GM12878 (cell line): Measurements from ENCODE around the gene CNTNAP2. TPM values are rescaled to one million over a fixed set of nuclear protein-coding genes. Genes with fewer than 3 reads are reported as not detected.

Source experiments
- ATAC-seq: fragments of 200-7000 bp; cut with Tn5 transposase; 3 replicates; pipeline ENCODE4 v1.9.1; 2020; ENCODE audit warnings: mild to moderate bottlenecking, moderate library complexity
- BruUV-seq: library from RNA; stranded (reverse); fragments of 400-500 nt; replicated peaks from 2 replicates; lab custom pipeline; 2021; lab: Mats Ljungman, UMichigan
- CTCF ChIA-PET: fragments of 300-600 bp; sonication (Branson Sonifier 250); formaldehyde crosslinking; extraction: SDS; loops from one replicate; lab custom pipeline; 2021; ENCODE audit warnings: inconsistent platforms; lab: Yijun Ruan, JAX
- POLR2A ChIA-PET: fragments of 350-600 bp; formaldehyde crosslinking; extraction: SDS; loops from one replicate; lab custom pipeline; 2021; ENCODE audit warnings: inconsistent platforms; lab: Charles Lee
- RAD21 ChIA-PET: fragments of 300-600 bp; sonication (Branson Sonifier 250); formaldehyde crosslinking; loops from one replicate; lab custom pipeline; 2023; ENCODE audit warnings: antibody characterized with exemption; ENCODE audit not compliant: unreplicated experiment; lab: Charles Lee
- SMC1A ChIA-PET: fragments of 300-600 bp; sonication (Branson Sonifier 250); formaldehyde crosslinking; loops from one replicate; lab custom pipeline; 2023; ENCODE audit not compliant: unreplicated experiment, uncharacterized antibody; lab: Charles Lee
- DNase-seq: peaks from one replicate; pipeline ENCODE4 v3.0.0-alpha.2; 2011; ENCODE audit warnings: low read depth, low spot score
- FAIRE-seq: peaks from 3 replicates; lab custom pipeline; 2011; peaks lifted over from hg19 to GRCh38; lab: Jason Lieb, UNC
- H2AFZ ChIP-seq: 2 replicates; pipeline ENCODE4 v1.6.0; 2011; ENCODE audit warnings: low read depth, low read length, control low read depth; ENCODE audit not compliant: control insufficient read depth
- H3K27ac ChIP-seq: 2 replicates; pipeline ENCODE4 v1.5.1; 2011; ENCODE audit warnings: control low read depth; ENCODE audit not compliant: control insufficient read depth, insufficient read depth
- H3K27me3 ChIP-seq, 2 experiments: replicated peaks in 1 of 2; 2 replicates each; pipeline versions ENCODE4 v1.6.0 to v1.6.1; 2011; ENCODE audit warnings: low read length in 1 of 2; ENCODE audit not compliant: control insufficient read depth in 2 of 2, insufficient read depth in 2 of 2
- H3K36me3 ChIP-seq, 2 experiments: 2 replicates each; pipeline ENCODE4 v1.5.1; 2011; ENCODE audit warnings: low read length in 1 of 2; ENCODE audit not compliant: control insufficient read depth in 2 of 2, insufficient read depth in 2 of 2
- H3K4me1 ChIP-seq: 2 replicates; pipeline ENCODE4 v1.6.1; 2011; ENCODE audit warnings: mild to moderate bottlenecking, low read length, moderate library complexity, mixed read lengths; ENCODE audit not compliant: control insufficient read depth, insufficient read depth
- H3K4me2 ChIP-seq: 2 replicates; pipeline ENCODE4 v1.6.0; 2011; ENCODE audit warnings: control low read depth; ENCODE audit not compliant: control insufficient read depth, insufficient read depth
- H3K4me3 ChIP-seq: fragments of 200-600 bp; sonication (generic); 2 replicates; pipeline ENCODE4 v1.5.1; 2016
- H3K79me2 ChIP-seq: 2 replicates; pipeline ENCODE4 v1.6.0; 2011; ENCODE audit warnings: low read length; ENCODE audit not compliant: control insufficient read depth, insufficient read depth
- H3K9ac ChIP-seq: 2 replicates; pipeline ENCODE4 v1.8.0; 2011; ENCODE audit warnings: low read length, control low read depth, mixed read lengths; ENCODE audit not compliant: control insufficient read depth, insufficient read depth
- H3K9me3 ChIP-seq: replicated peaks from 3 replicates; pipeline ENCODE4 v1.5.1; 2011; ENCODE audit warnings: mild to moderate bottlenecking, low read length; ENCODE audit not compliant: control insufficient read depth, insufficient read depth
- H4K20me1 ChIP-seq: 2 replicates; pipeline ENCODE4 v1.6.0; 2011; ENCODE audit not compliant: control insufficient read depth, insufficient read depth
- GABPA ChIP-seq: IDR thresholded peaks from 2 replicates; pipeline ENCODE4 v1.6.1; 2014; ENCODE audit warnings: antibody characterized with exemption, low read depth, mild to moderate bottlenecking, inconsistent platforms
- IKZF2 ChIP-seq, 2 experiments: fragments of 450-650 bp; IDR thresholded peaks; 2 replicates each; pipeline ENCODE4 v1.6.1; 2017; ENCODE audit warnings: mild to moderate bottlenecking in 2 of 2, moderate library complexity in 2 of 2
- MYB ChIP-seq: fragments of 150-350 bp; IDR thresholded peaks from 2 replicates; pipeline ENCODE4 v1.6.1; 2014; ENCODE audit warnings: mild to moderate bottlenecking, low read depth, low read length, borderline replicate concordance
- NR2C2 ChIP-seq: IDR thresholded peaks from 2 replicates; pipeline ENCODE4 v1.6.1; 2011; ENCODE audit warnings: borderline replicate concordance, low read depth; ENCODE audit not compliant: control insufficient read depth, insufficient read length
- RAD21 ChIP-seq: IDR thresholded peaks from 2 replicates; pipeline ENCODE4 v1.6.1; 2011; ENCODE audit warnings: mild to moderate bottlenecking, low read depth, low read length, moderate library complexity; ENCODE audit not compliant: insufficient read depth
- RB1 ChIP-seq: fragments of 450-650 bp; formaldehyde crosslinking; IDR thresholded peaks from 2 replicates; pipeline ENCODE4 v1.6.1; 2017; ENCODE audit warnings: mild to moderate bottlenecking, borderline replicate concordance
- SIX5 ChIP-seq: IDR thresholded peaks from 2 replicates; pipeline ENCODE4 v1.6.1; 2011; ENCODE audit warnings: mild to moderate bottlenecking, low read depth, low read length, moderate library complexity; ENCODE audit not compliant: severe bottlenecking
- TARDBP ChIP-seq: IDR thresholded peaks from 2 replicates; pipeline ENCODE4 v1.6.1; 2016; ENCODE audit warnings: borderline replicate concordance
- ZNF592 ChIP-seq: fragments of 450-650 bp; IDR thresholded peaks from 2 replicates; pipeline ENCODE4 v1.6.1; 2017; ENCODE audit warnings: mild to moderate bottlenecking, moderate library complexity
- WGBS: methylation state at CpG from one replicate; pipeline ENCODE4 v1.1.6; 2016; ENCODE audit warnings: low lambda C conversion rate; ENCODE audit not compliant: insufficient replicate concordance, insufficient coverage; ENCODE audit errors: missing lambda C conversion rate; 5-methylcytosine and 5-hydroxymethylcytosine counted together
- in situ Hi-C: fragments of 300-500 bp; cut with MboI; formaldehyde crosslinking; loops from 9 replicates; pipeline ENCODE4 v1.14.3; 2018; ENCODE audit warnings: mixed read lengths
- intact Hi-C: fragments of 100-400 bp; cut with micrococcal nuclease; formaldehyde crosslinking; loops from one replicate; pipeline ENCODE4 v1.14.2; 2022; ENCODE audit not compliant: unreplicated experiment
- polyA plus RNA-seq, 11 experiments: library from polyadenylated mRNA; depleted of rRNA in 4 of 11; unstranded in 6 of 11; stranded (reverse) in 5 of 11; fragments of >200 nt; fragmentation: Nextera tagmentation in 4 of 11; fragmentation: Illumina TruSeq in 1 of 11; extraction: Ambion mirVana in 4 of 11; extraction: Trizol in 1 of 11; gene quantifications; 1 replicate in 1 of 11; 2 replicates in 10 of 11; pipeline versions ENCODE4 v1.2.1 to v1.2.3, GENCODE V29; 2011 to 2016; ENCODE audit warnings: inconsistent platforms in 2 of 11, missing spikeins in 2 of 11, low read depth in 1 of 11
- total RNA-seq, 4 experiments: library from RNA; depleted of rRNA in 3 of 4; stranded (reverse); fragments of >200 nt in 3 of 4; fragmentation: Illumina TruSeq in 1 of 4; extraction: Trizol in 1 of 4; gene quantifications; 2 replicates each; pipeline versions ENCODE4 v1.2.1 to v1.2.3, GENCODE V29; 2013 to 2021
- TF ChIP-seq, protein P1 (sequence below): fragments of 450-650 bp; IDR thresholded peaks from 2 replicates; pipeline ENCODE4 v1.6.1; 2017; ENCODE audit warnings: mild to moderate bottlenecking, low read depth, inconsistent platforms; ENCODE audit not compliant: poor library complexity, severe bottlenecking

CNTNAP2 gene
- total and polyA plus RNA-seq, 10 of the 15 experiments (the other 5 are each of a cell fraction or from before 2014, with no cell fraction given): 0.03 to 0.08 (median 0.03) TPM; not detected in 7

DNA sequence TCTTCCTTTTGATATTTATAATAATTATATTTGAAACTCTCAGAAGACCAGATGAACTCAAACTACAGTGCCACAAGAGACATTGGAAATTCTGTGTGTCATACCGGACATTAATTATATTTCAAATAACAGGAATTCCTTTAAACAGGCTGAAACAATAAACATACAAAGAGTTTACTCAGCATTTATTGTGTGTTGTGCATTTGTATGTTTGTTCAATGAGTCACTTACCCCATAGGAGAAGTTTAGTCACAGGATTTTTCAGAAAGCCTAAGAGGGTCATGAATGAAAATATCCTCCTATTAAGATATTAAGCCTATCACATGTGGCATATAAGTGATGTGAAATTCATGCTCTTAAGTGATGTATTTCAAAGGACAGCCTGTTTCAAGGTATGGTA lies 566.8 kb downstream of the CNTNAP2 start (continued):
- no peak for TF ChIP-seq ZNF592
- TF ChIP-seq NR2C2: no peak

GRCh38 chr7:146690987-146691386 lies 574.4 kb downstream of the CNTNAP2 start:
- in situ Hi-C loops: no loop called here
- Histone ChIP-seq H3K4me1 (no peaks in the 10 kb centered on the region), H3K27me3 (no peaks in the 10 kb centered on the region), H2AFZ (no peak overlapping the region), H3K9me3 (no peaks in the 10 kb centered on the region), H3K4me2 (no peak overlapping the region), H3K9ac (no peak overlapping the region), H3K36me3 (no peaks in the 10 kb centered on the region), H4K20me1 (no peaks in the 10 kb centered on the region), H3K79me2 (no peaks in the 10 kb centered on the region), H3K27ac (no peak overlapping the region), H3K4me3 (no peak overlapping the region)
- ChIA-PET CTCF (no interaction called here), RAD21 (no interaction called here), POLR2A (no interaction called here), SMC1A (no interaction called here)
- BruUV-seq: no TSS peak
- intact Hi-C loops: no loop called here
- TF ChIP-seq IKZF2 (IDR thresholded peaks at IDR 0.05) (no peak), RB1 (no peak), GABPA (no peak), TARDBP (no peak), SIX5 (no peak), RAD21 (no peak), MYB (no peak)
- TF ChIP-seq, protein P1, sequence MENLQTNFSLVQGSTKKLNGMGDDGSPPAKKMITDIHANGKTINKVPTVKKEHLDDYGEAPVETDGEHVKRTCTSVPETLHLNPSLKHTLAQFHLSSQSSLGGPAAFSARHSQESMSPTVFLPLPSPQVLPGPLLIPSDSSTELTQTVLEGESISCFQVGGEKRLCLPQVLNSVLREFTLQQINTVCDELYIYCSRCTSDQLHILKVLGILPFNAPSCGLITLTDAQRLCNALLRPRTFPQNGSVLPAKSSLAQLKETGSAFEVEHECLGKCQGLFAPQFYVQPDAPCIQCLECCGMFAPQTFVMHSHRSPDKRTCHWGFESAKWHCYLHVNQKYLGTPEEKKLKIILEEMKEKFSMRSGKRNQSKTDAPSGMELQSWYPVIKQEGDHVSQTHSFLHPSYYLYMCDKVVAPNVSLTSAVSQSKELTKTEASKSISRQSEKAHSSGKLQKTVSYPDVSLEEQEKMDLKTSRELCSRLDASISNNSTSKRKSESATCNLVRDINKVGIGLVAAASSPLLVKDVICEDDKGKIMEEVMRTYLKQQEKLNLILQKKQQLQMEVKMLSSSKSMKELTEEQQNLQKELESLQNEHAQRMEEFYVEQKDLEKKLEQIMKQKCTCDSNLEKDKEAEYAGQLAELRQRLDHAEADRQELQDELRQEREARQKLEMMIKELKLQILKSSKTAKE: no peak
- no peak for ATAC-seq
- DNase-seq: no peak
- 13% methylated on average over 3 of the region's 3 CpGs for whole genome bisulfite sequencing
- no peak for FAIRE-seq
